ENCODE measurements around the gene CAMK2D.

DNA sequence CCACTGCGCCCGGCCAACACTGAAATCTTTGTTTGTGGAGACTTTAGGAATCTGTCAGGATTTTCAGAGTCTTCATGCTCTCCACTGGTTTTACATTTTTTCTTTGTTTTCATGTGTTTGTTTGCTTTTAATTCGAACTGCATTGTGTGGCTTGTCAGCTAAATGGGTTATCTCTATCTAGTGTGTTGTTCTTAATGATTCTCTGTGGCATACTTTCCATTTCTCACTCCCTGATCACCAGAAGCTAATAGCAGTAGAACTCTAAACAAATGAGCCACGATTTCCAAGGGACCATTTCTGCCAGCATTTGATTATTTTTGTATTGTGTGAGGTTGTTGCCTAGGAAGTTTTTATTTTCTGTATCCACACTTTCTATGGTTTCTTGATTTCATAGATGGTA, 352.4 kb downstream of the CAMK2D start:
- TF ChIP-seq EZH2 (optimal IDR thresholded peaks at IDR 0.05; ENCODE audit: low read depth, low read length), result no peak
- TF ChIP-seq, protein P1, sequence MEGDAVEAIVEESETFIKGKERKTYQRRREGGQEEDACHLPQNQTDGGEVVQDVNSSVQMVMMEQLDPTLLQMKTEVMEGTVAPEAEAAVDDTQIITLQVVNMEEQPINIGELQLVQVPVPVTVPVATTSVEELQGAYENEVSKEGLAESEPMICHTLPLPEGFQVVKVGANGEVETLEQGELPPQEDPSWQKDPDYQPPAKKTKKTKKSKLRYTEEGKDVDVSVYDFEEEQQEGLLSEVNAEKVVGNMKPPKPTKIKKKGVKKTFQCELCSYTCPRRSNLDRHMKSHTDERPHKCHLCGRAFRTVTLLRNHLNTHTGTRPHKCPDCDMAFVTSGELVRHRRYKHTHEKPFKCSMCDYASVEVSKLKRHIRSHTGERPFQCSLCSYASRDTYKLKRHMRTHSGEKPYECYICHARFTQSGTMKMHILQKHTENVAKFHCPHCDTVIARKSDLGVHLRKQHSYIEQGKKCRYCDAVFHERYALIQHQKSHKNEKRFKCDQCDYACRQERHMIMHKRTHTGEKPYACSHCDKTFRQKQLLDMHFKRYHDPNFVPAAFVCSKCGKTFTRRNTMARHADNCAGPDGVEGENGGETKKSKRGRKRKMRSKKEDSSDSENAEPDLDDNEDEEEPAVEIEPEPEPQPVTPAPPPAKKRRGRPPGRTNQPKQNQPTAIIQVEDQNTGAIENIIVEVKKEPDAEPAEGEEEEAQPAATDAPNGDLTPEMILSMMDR (IDR thresholded peaks at IDR 0.05; ENCODE audit: low read length), result no peak
- no peak for TF ChIP-seq EZH2phosphoT487 (IDR thresholded peaks at IDR 0.05; ENCODE audit: low read length)
